Measurements from ENCODE around the gene NCKAP5. TPM values are rescaled to one million over a fixed set of nuclear protein-coding genes. Genes with fewer than 3 reads are reported as not detected.

NCKAP5 gene
- total RNA-seq, 4 donors from 2014 or later: 2.7 to 11.7 (median 5.6) TPM

GRCh38 chr2:132798341-132798740 lies 769.9 kb downstream of the NCKAP5 start:
- no peak for DNase-seq (ENCODE audit: low spot score in 2 of 2)
- Histone ChIP-seq H3K4me1 (no peaks in the 10 kb centered on the region), H3K9me3 (no peaks in the 10 kb centered on the region), H3K36me3 (no peaks in the 10 kb centered on the region), H3K4me3 (no peak overlapping the region), H3K27me3 (no peaks in the 10 kb centered on the region), H3K27ac (no peak overlapping the region)
- TF ChIP-seq EP300 (IDR thresholded peaks at IDR 0.05): no peak
- TF ChIP-seq POLR2A (IDR thresholded peaks at IDR 0.05): no peak
- TF ChIP-seq CTCF (IDR thresholded peaks at IDR 0.05): no peak

- Histone ChIP-seq H3K4me3 (no peak overlapping the region), H3K27me3 (no peaks in the 10 kb centered on the region), H3K27ac (no peak overlapping the region), H3K36me3 (no peaks in the 10 kb centered on the region), H3K4me1 (no peaks in the 10 kb centered on the region), H3K9me3 (no peaks in the 10 kb centered on the region)
- no peak for DNase-seq (ENCODE audit: low spot score in 2 of 2)
- TF ChIP-seq POLR2A (IDR thresholded peaks at IDR 0.05) (no peak), CTCF (IDR thresholded peaks at IDR 0.05) (no peak), EP300 (IDR thresholded peaks at IDR 0.05) (no peak)
- 71 to 88% methylated on average over 3 of the region's 3 CpGs for WGBS, 2 donors
Observed at GRCh38 chr2:132797556-132797955, 770.7 kb downstream of the NCKAP5 start.

GRCh38 chr2:132797071-132797470 lies 771.2 kb downstream of the NCKAP5 start:
- Histone ChIP-seq H3K4me1 (no peaks in the 10 kb centered on the region), H3K27me3 (no peaks in the 10 kb centered on the region), H3K36me3 (no peaks in the 10 kb centered on the region), H3K4me3 (no peak overlapping the region), H3K9me3 (no peaks in the 10 kb centered on the region), H3K27ac (no peak overlapping the region)
- TF ChIP-seq EP300 (IDR thresholded peaks at IDR 0.05) (no peak), POLR2A (IDR thresholded peaks at IDR 0.05) (no peak), CTCF (IDR thresholded peaks at IDR 0.05) (no peak)
- WGBS, 2 donors: 61 to 65% methylated on average over 3 of the region's 3 CpGs
- DNase-seq (ENCODE audit: low spot score in 2 of 2): no peak

- TF ChIP-seq EP300 (IDR thresholded peaks at IDR 0.05) (no peak), CTCF (IDR thresholded peaks at IDR 0.05) (no peak), POLR2A (IDR thresholded peaks at IDR 0.05) (no peak)
- no peaks in the 10 kb centered on the region for H3K27me3 ChIP-seq
- 90 to 95% methylated on average over 2 of the region's 2 CpGs for WGBS, 2 donors
- no peak for DNase-seq (ENCODE audit: low spot score in 2 of 2)
- no peak overlapping the region for H3K4me3 ChIP-seq
- H3K9me3 ChIP-seq: no peaks in the 10 kb centered on the region
- H3K27ac ChIP-seq: no peak overlapping the region
- H3K36me3 ChIP-seq: no peaks in the 10 kb centered on the region
- no peaks in the 10 kb centered on the region for H3K4me1 ChIP-seq
Observed at GRCh38 chr2:132795220-132795619, 773.0 kb downstream of the NCKAP5 start.

- WGBS, 2 donors: 92 to 94% methylated on average over 8 of the region's 8 CpGs
- TF ChIP-seq EP300 (IDR thresholded peaks at IDR 0.05): no peak
- no peak for TF ChIP-seq POLR2A (IDR thresholded peaks at IDR 0.05)
- no peak for TF ChIP-seq CTCF (IDR thresholded peaks at IDR 0.05)
- Histone ChIP-seq H3K36me3 (no peaks in the 10 kb centered on the region), H3K27me3 (no peaks in the 10 kb centered on the region), H3K4me1 (no peaks in the 10 kb centered on the region), H3K27ac (no peak overlapping the region), H3K4me3 (no peak overlapping the region), H3K9me3 (no peaks in the 10 kb centered on the region)
- no peak for DNase-seq (ENCODE audit: low spot score in 2 of 2)
Observed at GRCh38 chr2:132793532-132793931, 774.7 kb downstream of the NCKAP5 start.
